Lower lobe of right lung (tissue), 2 donors: ENCODE results near the gene ATP10B. TPM values are rescaled to one million over a fixed set of nuclear protein-coding genes. Genes with fewer than 3 reads are reported as not detected.
A peak's percentile ranks its signal among the peaks of the same experiment; 100 is the strongest.

Source experiments
- ATAC-seq, 2 donors: fragments of 200-7000 bp; cut with Tn5 transposase; one replicate each; pipeline ENCODE4 v1.9.1; 2020 to 2022; ENCODE audit warnings: mild to moderate bottlenecking in 2 of 2, moderate library complexity in 2 of 2
- DNase-seq: peaks from one replicate; pipeline ENCODE4 v3.0.0-alpha.2; 2020
- H3K27ac ChIP-seq: fragments of 200-600 bp; one replicate; pipeline ENCODE4 v1.8.0; 2022
- H3K27me3 ChIP-seq: fragments of 200-600 bp; one replicate; pipeline ENCODE4 v1.8.0; 2022; ENCODE audit warnings: low read depth
- H3K36me3 ChIP-seq: fragments of 200-600 bp; one replicate; pipeline ENCODE4 v1.8.0; 2022; ENCODE audit warnings: mild to moderate bottlenecking
- H3K4me1 ChIP-seq: fragments of 200-600 bp; one replicate; pipeline ENCODE4 v1.8.0; 2022
- H3K4me3 ChIP-seq: fragments of 200-600 bp; one replicate; pipeline ENCODE4 v1.8.0; 2022; ENCODE audit warnings: mild to moderate bottlenecking
- H3K9me3 ChIP-seq: fragments of 200-600 bp; one replicate; pipeline ENCODE4 v1.8.0; 2022
- CTCF ChIP-seq: fragments of 200-600 bp; IDR thresholded peaks from one replicate; pipeline ENCODE4 v1.8.0; 2022; ENCODE audit warnings: antibody characterized with exemption, mild to moderate bottlenecking
- intact Hi-C: fragments of 100-400 bp; cut with DNase I; formaldehyde crosslinking; loops from one replicate; pipeline ENCODE4 v1.11.0; 2022
- total RNA-seq: library from RNA; stranded (reverse); fragmentation: NEBNext Ultra II Directional; extraction: Animal tissue kit (Norgen Biotek cat#: 25700); gene quantifications from one replicate; pipeline ENCODE4 v1.2.1, GENCODE V29; 2021
- donor health status: DM: no; HTN: yes; CAD: no; lungs with severe emphysema.

Gene ATP10B
- total RNA-seq, 1 donor from 2014 or later = not detected

- no peak overlapping the region for H3K4me3 ChIP-seq
- no peak for DNase-seq
- H3K27ac ChIP-seq = no peak overlapping the region
- no peaks in the 10 kb centered on the region for H3K4me1 ChIP-seq
- no peak for ATAC-seq
- intact Hi-C loops = no loop called here
- H3K9me3 ChIP-seq = no peaks in the 10 kb centered on the region
- no peaks in the 10 kb centered on the region for H3K36me3 ChIP-seq
- no peak for TF ChIP-seq CTCF
- H3K27me3 ChIP-seq = no peaks in the 10 kb centered on the region
Observed at GRCh38 chr5:160641405-160641804, 210.6 kb downstream of the ATP10B start.

- TF ChIP-seq CTCF = no peak
- DNase-seq (no peak), ATAC-seq (peak in 1 of 2 donors; percentile 24)
- no peaks in the 10 kb centered on the region for H3K36me3 ChIP-seq
- intact Hi-C loops = no loop called here
- no peaks in the 10 kb centered on the region for H3K27me3 ChIP-seq
- no peak overlapping the region for H3K4me3 ChIP-seq
- no peaks in the 10 kb centered on the region for H3K4me1 ChIP-seq
- H3K27ac ChIP-seq = no peak overlapping the region
- no peaks in the 10 kb centered on the region for H3K9me3 ChIP-seq
Observed at GRCh38 chr5:160640406-160640805, 211.6 kb downstream of the ATP10B start.

- ATAC-seq (no peak), DNase-seq (no peak)
- H3K36me3 ChIP-seq = no peaks in the 10 kb centered on the region
- no peak overlapping the region for H3K27ac ChIP-seq
- intact Hi-C loops = no loop called here
- no peak for TF ChIP-seq CTCF
- no peaks in the 10 kb centered on the region for H3K27me3 ChIP-seq
- no peak overlapping the region for H3K4me3 ChIP-seq
- no peaks in the 10 kb centered on the region for H3K9me3 ChIP-seq
- no peaks in the 10 kb centered on the region for H3K4me1 ChIP-seq
Observed at GRCh38 chr5:160638161-160638742, 213.8 kb downstream of the ATP10B start.

GRCh38 chr5:160637357-160638090 is 214.5 kb downstream of the ATP10B start:
- no peak overlapping the region for H3K27ac ChIP-seq
- intact Hi-C loops = no loop called here
- no peak for DNase-seq

GRCh38 chr5:160635663-160636062 is 216.3 kb downstream of the ATP10B start:
- Histone ChIP-seq H3K36me3 (no peaks in the 10 kb centered on the region), H3K27me3 (no peaks in the 10 kb centered on the region), H3K4me3 (no peak overlapping the region), H3K27ac (no peak overlapping the region), H3K9me3 (no peaks in the 10 kb centered on the region), H3K4me1 (no peaks in the 10 kb centered on the region)
- intact Hi-C loops = no loop called here
- DNase-seq (no peak), ATAC-seq (no peak)
- no peak for TF ChIP-seq CTCF

More at GRCh38 chr5:160637357-160638090, 214.5 kb downstream of the ATP10B start:
- H3K9me3 ChIP-seq = no peaks in the 10 kb centered on the region
- ATAC-seq = no peak
- no peaks in the 10 kb centered on the region for H3K36me3 ChIP-seq
- no peaks in the 10 kb centered on the region for H3K27me3 ChIP-seq
- no peak for TF ChIP-seq CTCF
- no peaks in the 10 kb centered on the region for H3K4me1 ChIP-seq
- H3K4me3 ChIP-seq = no peak overlapping the region
